HG03159 (cell line): ENCODE measurements around the gene MACROD2.

Experiments used
- ATAC-seq: cut with Tn5 transposase; IDR thresholded peaks from one replicate; pipeline ENCODE4 v1.9.1; 2021; ENCODE audit warnings: mild to moderate bottlenecking, moderate library complexity; ENCODE audit not compliant: unreplicated experiment

The MACROD2 gene

DNA sequence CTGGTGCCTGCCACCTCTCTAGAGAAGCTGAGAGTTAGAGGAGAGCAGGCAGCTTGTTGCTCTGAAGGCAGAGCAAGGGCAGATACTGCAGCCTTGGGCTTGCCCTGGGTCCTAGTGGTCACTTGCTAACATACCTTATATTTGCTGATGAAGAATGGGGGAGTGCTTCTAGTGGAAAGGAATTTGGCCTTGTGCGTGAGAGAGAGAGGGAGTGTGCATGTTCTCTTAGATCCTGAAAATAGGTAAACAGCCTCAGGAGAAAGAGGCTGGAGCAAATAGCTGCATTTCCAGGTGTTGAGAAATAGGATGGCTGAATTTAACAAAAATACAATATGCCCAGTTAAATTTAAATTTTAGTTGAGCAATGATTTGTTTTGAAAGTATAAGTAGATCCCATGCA is 1066.6 kb downstream of the MACROD2 start:
- no peak for ATAC-seq

DNA sequence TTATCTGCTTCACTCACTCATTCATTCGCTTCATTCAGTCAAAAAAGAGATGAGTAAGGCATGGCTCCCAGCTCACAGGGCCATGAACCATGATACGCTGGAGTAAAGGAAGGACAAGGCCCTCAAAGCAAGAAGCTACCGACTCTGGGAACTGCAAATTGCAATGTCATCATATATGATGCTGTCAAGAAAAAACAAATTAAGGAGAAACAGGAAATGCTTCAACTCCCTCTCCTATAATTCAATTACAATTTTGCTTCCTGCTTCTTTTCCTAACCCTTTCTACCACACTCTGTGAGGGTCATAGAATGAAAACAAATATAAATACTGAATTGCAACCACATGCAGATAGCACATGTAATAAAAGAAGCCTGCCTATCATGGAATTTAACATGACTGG is 1067.8 kb downstream of the MACROD2 start:
- ATAC-seq, result no peak

DNA sequence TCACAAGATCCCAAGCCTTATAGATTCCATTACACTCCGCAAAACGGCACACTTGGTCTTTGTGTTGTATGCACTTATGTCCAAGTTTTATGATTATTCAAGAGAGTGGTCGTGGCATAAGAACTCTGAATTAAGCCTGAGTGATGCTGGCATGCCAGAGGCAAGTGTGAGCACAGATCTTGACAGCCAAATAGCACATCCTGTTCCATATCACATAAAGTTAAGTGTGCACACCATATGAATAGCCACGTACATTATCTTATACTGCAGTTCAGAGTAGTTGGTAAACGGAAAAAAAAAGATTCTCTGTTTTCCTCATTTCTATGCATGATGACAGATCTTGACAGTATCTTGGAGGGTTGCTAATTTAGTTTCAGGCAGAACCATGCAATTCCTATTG is 1069.4 kb downstream of the MACROD2 start:
- no peak for ATAC-seq

DNA sequence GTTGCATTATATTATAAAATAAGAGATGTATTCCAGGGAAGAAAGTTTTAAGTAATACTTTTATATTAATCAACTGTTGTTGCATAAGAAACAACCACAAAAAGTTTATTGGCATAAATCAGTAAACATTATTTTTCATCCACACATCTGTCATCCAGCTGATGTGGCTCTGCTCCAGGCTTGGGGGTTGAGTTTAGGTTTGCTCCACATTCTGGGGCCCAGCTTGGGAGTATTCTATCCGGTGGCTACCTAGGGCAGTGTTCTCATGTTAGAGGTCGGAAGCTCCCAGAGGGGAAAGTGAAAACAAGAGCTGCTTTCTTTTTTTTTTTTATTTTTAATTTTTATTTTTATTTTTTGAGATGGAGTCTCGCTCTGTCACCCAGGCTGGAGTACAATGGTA is 1070.5 kb downstream of the MACROD2 start:
- no peak for ATAC-seq

DNA sequence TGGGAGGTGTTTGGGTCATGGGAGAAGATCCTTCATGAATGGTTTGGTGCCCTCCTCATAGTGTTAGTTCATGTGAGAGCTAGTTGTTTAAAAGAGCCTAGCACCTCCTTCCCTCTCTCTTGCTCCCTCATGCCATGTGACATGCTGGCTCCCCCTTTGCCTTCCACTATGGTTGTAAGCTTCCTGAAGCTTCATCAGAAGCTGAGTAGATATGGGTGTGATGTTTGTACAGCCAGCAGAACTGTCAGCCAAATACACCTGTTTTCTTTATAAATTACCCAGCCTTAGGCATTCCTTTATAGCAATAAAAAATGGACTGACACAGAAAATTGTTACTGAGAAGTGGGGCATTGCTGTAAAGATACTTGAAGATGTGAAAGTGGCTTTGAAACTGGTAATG is 1073.2 kb downstream of the MACROD2 start:
- no peak for ATAC-seq

DNA sequence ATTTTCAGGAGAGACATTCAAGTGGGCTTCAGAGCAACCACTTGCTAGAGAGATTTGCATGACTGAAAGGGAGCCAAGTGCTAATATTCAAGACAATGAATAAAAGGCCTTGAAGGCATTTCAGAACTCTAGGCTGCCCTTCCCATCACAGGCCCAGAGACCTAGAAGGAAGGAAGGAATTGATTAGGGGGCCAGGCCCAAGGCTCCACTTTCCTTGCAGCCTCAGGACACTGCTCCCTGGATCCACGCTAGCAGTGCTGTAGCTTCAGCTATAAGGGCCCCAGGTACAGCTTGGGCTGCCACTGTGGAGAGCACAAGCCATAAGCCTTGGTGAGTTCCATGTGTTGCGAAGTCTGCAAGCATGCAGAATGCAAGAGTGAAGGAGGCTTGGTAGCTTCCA is 1074.0 kb downstream of the MACROD2 start:
- no peak for ATAC-seq

DNA sequence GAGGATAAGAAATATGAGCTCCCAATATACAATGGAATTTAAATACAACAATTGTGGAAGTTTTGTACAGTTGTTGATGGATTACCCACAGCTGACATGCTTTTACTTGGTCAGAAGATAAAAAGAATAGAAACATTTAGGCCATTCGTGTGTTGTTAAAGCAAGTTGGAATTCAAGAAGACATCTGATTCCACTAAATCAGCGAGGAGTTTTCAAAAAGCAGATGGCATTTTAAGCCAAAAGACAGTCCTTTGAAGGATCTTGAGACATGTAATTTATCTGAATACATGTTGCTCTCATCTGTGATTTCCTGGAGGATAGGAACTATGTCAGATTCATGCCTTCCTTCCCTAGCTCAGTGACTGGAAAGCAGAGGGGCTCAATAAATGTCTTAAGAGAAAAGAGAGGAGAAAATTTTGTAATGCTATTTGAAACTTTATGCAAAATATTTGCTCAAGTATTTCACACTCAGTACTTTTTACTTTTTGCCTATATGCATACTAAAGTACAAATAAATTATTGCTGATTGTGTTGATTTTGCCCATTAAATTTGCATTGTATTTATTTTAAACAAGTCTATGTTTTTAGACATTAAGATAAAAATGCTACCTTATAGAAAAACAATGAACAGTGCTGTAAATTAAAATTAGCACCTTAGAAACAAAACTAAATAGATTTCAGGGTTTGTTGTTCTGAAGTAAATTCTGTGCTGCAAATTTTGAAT is 1075.9 kb downstream of the MACROD2 start:
- ATAC-seq, result no peak

DNA sequence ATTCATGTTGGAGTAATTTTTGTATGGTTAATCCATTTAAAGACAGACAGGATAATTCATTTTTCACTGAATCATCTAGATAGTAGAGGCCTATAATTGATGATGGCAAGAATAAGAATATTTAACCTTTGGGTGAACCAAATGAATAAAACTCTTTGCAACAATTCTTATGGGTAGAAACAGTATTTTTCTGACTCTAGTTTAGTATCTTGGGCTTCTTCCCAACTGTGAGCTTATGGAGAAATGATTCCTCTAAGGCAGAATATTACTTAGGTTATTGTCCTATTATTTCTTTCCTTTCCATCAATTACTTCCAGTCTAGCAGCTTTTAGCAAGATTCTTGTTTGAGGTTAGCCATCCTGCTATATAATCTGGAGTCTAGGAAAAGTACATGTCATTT is 1077.0 kb downstream of the MACROD2 start:
- no peak for ATAC-seq

DNA sequence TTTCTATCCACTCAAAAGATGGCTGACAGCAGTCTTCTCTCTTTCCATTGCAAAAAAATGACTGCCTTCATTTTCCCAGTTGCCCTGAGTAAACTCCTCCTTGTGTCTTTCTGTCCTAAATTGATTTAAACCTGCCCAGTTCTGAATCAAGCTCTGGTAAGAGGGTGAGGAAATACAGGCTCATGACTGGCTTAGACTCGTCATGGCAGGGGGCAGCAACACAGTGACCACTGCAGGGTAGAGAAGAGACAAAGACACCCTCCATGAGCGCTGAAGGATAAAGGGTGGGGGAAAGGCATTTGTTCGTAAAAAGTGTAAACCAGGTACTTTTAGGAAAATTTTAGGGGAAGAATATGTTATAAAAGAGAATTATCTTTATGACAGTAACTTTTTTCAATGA is 1080.3 kb downstream of the MACROD2 start:
- no peak for ATAC-seq

DNA sequence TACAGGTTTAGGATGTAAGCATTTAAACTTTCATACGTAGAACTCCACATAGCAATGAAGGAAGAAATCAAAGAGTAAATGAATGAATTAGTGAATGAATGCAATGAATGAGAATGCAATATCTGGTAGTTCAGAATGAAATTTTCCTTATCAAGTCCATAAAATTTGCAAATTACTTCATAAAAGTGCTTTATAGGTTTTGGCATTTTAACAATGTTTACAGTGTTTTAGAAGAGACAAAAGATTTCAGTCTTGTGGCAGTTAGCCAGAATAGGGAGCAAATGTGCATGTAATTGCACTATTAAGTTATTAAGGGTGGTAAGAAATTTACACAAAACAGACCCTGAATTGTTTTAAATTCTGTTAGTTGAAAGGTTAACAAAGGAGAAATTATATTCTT is 1081.5 kb downstream of the MACROD2 start:
- ATAC-seq, result no peak

DNA sequence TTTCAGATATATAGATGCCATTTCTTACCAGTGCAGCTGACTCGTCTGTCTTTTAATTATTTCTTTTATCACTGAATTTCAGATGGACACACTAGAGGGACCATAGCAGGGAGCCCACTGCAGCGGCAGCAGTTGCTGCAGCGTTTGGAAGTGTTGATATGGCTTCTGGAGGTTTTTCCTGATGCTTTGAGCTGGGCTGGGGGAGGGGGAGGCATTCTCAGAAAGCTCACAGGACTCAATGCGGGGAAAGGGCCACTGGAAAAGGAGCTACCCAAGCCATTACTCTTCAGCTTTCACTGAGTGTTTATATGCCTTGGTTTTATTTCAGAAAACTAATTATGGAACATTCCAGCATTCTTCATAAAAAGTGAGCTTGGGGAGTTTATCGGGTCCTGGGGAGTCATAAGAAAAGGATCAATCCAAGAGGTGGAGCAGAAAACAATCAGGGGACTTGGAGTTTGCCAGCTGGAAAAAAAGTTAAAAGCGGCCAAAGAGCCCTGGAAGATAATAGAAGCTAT is 1082.5 kb downstream of the MACROD2 start:
- no peak for ATAC-seq

DNA sequence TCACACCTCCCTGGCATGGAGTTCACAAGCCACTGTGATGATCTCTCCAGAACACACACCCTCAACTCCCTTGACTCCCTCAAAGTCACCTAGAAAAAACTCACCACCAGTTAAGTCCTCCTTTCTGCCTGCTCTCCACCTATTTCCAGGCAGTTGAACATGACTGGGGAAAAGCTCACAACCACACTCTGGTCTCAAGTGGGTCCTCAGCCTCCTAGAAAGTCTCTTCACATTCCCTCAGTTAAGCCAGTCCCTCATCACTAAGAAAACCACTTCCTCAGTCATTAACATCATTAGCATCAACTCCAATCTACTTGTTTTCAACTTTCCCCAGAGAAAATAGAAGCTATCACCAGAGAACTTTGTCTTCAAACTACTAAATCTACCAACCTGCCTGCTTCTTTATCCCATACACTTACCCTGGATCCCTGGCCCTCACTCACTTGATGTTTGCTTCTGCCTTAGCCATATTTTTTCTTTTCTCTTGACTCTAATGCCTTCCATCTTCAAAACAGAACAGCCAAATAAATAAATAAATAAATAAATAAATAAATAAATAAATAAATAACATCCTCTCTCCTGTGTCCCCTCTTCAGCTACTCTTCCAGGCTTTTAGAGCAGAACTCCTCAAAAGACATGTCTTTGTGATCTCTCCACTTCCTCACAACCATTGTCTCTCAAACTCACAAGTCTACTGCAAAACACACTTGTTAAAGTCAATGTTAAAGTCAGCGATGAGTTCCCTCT is 1084.5 kb downstream of the MACROD2 start:
- ATAC-seq, result no peak

DNA sequence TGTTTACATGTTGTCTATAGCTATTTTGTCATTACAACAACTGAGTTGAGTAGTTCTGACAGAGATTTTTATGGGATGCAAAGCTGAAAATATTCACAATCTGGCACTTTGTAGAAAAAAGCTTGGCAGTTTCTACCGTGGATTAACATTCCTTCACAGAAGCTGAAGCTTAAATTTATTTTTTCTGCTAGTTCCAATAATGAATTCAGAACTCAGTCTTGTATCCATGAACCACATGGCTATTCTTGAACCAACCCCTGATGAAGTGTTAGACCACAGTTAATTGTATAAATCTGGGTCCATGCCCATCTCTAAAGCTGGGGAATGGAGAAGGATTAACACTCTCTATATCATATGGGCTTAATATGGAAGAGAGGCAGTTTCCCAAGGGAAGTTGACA is 1085.9 kb downstream of the MACROD2 start:
- no peak for ATAC-seq

DNA sequence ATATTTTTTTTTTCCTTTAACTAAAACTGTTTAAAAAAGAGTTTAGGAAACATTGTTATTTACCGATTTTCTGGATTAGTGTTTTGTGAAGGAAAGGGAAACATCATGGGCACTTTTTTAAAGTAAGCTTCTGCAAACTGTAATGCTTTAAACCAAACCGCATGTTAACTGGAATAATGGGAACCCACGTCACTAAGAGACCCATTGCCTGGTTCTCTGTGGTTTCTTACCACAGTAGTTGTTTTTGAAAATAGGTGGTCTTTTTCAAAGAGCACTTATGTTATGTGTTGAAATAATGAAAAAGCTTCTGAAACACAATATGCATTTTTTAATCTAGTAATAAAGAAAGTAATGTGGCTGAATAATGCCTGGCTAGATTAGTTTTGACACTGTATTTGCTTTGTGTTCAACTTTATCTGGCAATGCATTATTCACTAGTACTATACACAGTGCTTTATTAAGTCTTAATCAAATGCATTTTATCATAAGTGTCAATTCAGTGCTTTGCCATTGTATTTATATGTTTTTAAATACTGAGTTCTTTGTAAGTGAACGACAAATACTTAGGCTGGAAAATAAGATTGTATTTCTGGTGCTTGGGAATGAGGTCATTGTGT is 1096.2 kb downstream of the MACROD2 start:
- no peak for ATAC-seq

DNA sequence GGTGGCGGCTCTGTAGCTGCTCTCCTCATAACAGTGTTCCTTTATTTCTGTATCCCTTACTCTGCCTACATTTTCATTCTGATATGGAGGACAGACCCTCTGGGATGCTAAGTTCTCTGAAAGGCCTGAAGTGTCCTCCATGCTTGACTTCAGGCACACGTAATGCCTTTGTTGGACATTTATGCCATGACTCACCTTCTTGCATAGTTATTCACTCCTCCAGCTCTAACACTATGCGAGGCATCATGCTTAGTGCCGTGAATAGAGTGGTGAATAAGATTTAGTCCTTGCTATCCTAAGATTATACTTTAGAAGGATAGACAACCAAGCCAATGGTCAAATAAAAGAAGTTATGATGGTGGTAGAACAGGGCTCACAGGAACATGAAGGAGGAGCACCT is 1103.0 kb downstream of the MACROD2 start:
- ATAC-seq, result no peak

DNA sequence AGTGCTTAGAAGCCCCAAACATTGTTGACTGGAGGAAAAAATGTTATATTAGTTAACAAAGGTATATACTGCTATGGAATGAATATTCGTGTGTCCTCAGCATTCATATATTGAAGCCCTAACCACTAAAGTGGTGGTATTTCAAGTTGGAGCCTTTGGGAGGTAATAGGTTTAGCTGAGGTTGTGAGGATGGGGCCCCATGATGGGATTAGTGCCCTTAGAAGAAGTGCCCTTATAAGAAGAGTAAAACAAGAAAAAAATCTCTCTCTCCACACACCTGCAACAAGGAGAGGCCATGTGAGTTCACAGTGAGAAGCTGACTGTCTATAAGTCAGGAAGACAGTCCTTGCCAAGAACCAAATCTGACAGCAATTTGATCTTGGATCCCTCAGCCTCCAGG is 1103.8 kb downstream of the MACROD2 start:
- no peak for ATAC-seq

DNA sequence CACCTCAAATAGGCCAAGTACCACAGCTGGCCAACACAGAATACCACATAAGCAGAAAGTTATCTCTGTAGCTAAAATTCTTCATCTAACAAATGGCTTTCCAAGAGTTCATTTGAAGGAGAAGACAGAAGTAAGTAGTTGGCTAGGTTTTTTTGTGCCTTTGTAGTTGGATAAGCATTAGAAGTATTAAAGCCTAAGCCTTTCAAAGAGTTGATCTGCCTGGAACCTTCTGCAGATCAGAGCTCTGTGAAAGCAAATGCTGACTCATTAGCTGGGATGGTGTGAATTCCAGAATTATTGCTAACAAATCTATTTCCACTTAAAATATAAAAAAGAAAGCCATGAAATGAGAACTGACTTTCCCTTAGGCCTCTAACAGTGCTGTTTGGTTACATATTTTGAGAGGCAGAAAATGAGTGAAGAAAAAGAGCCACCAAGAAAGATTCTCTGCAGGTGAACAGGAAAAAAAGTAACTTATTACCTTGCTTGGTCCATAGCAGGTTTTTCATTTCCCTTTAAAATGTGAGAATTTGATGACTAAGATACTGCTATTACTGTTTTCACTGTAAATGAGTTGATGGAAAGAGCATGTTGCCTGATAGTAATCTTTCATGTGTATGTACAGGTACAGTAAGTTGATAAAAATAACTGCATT is 1105.3 kb downstream of the MACROD2 start:
- peak; percentile 65 for ATAC-seq

DNA sequence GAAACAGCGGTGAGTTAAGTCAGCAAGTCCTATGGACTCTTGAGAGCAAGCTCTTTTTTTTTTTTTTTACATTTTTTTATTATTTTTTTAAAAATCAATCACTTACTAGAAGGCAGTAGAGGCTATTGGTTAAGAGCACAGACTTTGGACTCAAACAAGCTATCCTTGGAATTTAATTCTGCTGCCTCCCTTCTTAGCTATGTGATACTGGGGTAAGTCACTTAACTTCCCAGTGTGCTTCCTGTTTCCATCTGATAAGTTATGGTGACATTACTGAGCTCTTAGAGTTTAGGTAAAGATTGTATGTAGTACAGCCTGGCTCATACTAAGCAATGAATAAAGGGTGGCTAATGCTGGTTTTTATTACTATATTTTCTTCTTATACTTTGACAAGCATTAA is 1112.6 kb downstream of the MACROD2 start:
- no peak for ATAC-seq

DNA sequence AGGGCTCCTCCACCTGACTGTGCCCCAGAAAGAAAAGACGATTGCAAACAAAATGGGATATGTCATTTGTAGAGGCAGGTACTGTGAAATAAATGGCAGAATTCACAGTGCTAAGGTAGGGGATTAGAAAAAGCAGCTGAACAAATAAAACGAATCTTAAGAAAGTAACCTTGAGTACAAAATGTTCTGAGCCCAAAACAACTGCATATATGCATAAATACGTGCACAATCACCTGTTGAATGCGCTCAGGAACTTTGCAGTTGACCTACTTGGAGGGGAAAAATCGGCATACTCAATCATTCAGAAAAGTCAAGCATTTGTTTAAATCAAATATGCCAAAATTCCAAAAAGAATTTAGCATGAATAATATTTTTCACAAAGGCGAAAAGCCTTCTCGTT is 1114.2 kb downstream of the MACROD2 start:
- no peak for ATAC-seq

DNA sequence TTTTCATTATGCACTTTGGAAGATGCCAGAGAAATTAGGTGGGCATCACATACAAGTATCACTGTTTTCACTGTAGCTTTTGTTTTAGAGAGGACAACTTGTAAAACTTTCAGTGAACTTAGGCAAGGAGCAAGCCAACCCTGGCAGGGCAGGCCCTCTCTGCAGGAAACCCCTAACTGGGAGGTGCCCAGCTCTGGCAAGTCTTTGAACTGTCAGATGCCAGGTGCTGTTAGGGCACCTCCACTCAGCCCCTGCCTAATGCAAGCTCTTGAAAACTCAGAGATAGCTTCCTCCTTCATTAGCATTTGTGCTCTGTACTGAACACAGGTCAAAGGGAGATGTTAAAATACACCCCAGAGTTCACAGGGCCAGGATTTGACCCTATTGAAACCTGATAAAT is 1116.3 kb downstream of the MACROD2 start:
- no peak for ATAC-seq

DNA sequence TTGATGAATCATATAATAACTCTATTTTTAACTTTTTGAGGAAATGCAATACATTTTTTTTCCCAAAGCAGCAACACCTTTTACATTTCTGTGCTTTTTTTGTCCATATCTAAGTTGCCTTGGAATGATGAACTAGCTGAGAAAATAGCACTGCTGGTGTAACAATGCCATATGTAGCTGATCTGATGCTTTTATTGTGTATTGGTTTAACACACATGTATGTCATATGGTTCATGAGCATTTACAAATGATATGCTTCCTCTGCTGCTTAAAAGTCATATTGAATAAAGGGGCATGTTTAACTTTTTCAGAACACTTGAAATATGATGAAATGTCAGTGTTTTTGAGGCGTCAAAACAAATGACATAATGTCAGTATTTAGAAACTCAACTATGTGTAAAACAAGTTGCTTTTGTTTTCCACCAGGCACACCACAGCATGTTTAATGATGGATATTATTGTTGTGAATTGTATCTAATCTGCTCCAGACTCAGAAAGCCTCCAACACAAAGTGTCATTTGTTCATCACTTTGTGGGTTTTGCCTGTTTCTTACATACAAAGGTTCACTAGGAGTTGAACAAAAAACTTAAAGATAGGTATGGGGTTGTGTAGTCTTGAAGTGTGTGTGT is 1117.9 kb downstream of the MACROD2 start:
- ATAC-seq, result no peak
